ENCODE data around the gene CHTF18. TPM values are rescaled to one million over a fixed set of nuclear protein-coding genes. Genes with fewer than 3 reads are reported as not detected.

CHTF18 gene
- total RNA-seq, 1 donor from 2014 or later = 42.4 TPM

- peaks cover 15% of the 10 kb centered on the region for H3K36me3 Mint-ChIP-seq (ENCODE audit: low read depth)
- no peaks in the 10 kb centered on the region for H3K9me3 Mint-ChIP-seq
- ChIA-PET POLR2A (no interaction called here), CTCF (no interaction called here)
- no peak for DNase-seq
- H3K27ac Mint-ChIP-seq = no peak overlapping the region
- peaks cover 4% of the 10 kb centered on the region for H3K27me3 Mint-ChIP-seq
- ATAC-seq (ENCODE audit: low read depth) = no peak
- no peak for TF ChIP-seq CTCF (IDR thresholded peaks at IDR 0.05)
- no peak overlapping the region for H3K4me3 Mint-ChIP-seq
- intact Hi-C loops (cut with micrococcal nuclease) = no loop called here
- H3K4me1 Mint-ChIP-seq = no peaks in the 10 kb centered on the region
Measured at GRCh38 chr16:794853-795466, 6.5 kb downstream of the CHTF18 start.

- Mint-ChIP-seq H3K27ac (no peak overlapping the region), H3K36me3 (ENCODE audit: low read depth) (peaks cover 15% of the 10 kb centered on the region), H3K4me3 (no peak overlapping the region), H3K27me3 (peaks cover 4% of the 10 kb centered on the region), H3K9me3 (no peaks in the 10 kb centered on the region), H3K4me1 (no peaks in the 10 kb centered on the region)
- TF ChIP-seq CTCF (IDR thresholded peaks at IDR 0.05) = no peak
- ATAC-seq (ENCODE audit: low read depth) (no peak), DNase-seq (no peak)
- ChIA-PET POLR2A (no interaction called here), CTCF (no interaction called here)
- intact Hi-C loops (cut with micrococcal nuclease) = no loop called here
Measured at GRCh38 chr16:795580-796229, 7.3 kb downstream of the CHTF18 start.

- no peak for TF ChIP-seq CTCF (IDR thresholded peaks at IDR 0.05)
- ChIA-PET CTCF (no interaction called here), POLR2A (no interaction called here)
- DNase-seq (no peak), ATAC-seq (ENCODE audit: low read depth) (no peak)
- Mint-ChIP-seq H3K27ac (no peak overlapping the region), H3K27me3 (peaks cover 4% of the 10 kb centered on the region), H3K36me3 (ENCODE audit: low read depth) (peaks cover 8% of the 10 kb centered on the region), H3K4me1 (no peaks in the 10 kb centered on the region), H3K9me3 (no peaks in the 10 kb centered on the region), H3K4me3 (no peak overlapping the region)
- intact Hi-C loops (cut with micrococcal nuclease) = no loop called here
Measured at GRCh38 chr16:796296-797119, 8.1 kb downstream of the CHTF18 start.

- ChIA-PET CTCF (no interaction called here), POLR2A (no interaction called here)
- Mint-ChIP-seq H3K27ac (no peak overlapping the region), H3K27me3 (peaks cover 6% of the 10 kb centered on the region), H3K4me1 (no peaks in the 10 kb centered on the region), H3K36me3 (ENCODE audit: low read depth) (peaks cover 3% of the 10 kb centered on the region), H3K9me3 (no peaks in the 10 kb centered on the region), H3K4me3 (no peak overlapping the region)
- intact Hi-C loops (cut with micrococcal nuclease) = no loop called here
- no peak for TF ChIP-seq CTCF (IDR thresholded peaks at IDR 0.05)
- ATAC-seq (ENCODE audit: low read depth) = peak; percentile 53
- no peak for DNase-seq
Measured at GRCh38 chr16:797120-797420, 8.7 kb downstream of the CHTF18 start.

GRCh38 chr16:797686-798085 lies 9.3 kb downstream of the CHTF18 start:
- no peak for TF ChIP-seq CTCF (IDR thresholded peaks at IDR 0.05)
- H3K27me3 Mint-ChIP-seq = peaks cover 7% of the 10 kb centered on the region
- ATAC-seq (ENCODE audit: low read depth) (no peak), DNase-seq (no peak)
- ChIA-PET POLR2A (no interaction called here), CTCF (no interaction called here)
- H3K4me3 Mint-ChIP-seq = no peak overlapping the region
- no peaks in the 10 kb centered on the region for H3K9me3 Mint-ChIP-seq
- intact Hi-C loops (cut with micrococcal nuclease) = no loop called here
- peaks cover 3% of the 10 kb centered on the region for H3K36me3 Mint-ChIP-seq (ENCODE audit: low read depth)
- no peak overlapping the region for H3K27ac Mint-ChIP-seq
- H3K4me1 Mint-ChIP-seq = no peaks in the 10 kb centered on the region

All from activated B cell treated with CpG ODN at 0.5 μM for 24 hours (primary cell).